HG03460 (cell line): ENCODE data around the gene GASK1A.
A peak's percentile ranks its signal among the peaks of the same experiment; 100 is the strongest.

ENCODE experiments used
- ATAC-seq: cut with Tn5 transposase; IDR thresholded peaks from one replicate; pipeline ENCODE4 v1.9.1; 2021; ENCODE audit not compliant: unreplicated experiment

The GASK1A gene

DNA sequence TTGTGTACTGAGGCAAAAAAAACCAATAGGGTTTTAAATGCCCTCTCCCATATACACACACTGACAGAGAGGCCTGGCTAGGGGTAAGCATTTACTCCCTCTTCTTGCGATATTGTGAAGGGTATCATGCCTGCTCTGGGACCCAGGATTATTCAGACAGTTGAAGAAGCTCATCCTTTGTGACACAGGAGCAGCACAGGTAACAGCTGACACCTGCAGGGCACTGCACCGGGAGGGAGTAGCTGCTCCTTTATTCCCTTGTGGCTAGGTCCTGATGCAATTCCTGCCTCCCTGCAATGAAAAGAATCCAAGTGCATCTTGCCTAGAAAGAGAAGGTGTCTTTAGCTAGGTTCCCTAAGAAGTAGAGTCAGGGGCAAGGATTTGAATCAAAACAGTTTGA is 103.3 kb downstream of the GASK1A start:
- no peak for ATAC-seq

DNA sequence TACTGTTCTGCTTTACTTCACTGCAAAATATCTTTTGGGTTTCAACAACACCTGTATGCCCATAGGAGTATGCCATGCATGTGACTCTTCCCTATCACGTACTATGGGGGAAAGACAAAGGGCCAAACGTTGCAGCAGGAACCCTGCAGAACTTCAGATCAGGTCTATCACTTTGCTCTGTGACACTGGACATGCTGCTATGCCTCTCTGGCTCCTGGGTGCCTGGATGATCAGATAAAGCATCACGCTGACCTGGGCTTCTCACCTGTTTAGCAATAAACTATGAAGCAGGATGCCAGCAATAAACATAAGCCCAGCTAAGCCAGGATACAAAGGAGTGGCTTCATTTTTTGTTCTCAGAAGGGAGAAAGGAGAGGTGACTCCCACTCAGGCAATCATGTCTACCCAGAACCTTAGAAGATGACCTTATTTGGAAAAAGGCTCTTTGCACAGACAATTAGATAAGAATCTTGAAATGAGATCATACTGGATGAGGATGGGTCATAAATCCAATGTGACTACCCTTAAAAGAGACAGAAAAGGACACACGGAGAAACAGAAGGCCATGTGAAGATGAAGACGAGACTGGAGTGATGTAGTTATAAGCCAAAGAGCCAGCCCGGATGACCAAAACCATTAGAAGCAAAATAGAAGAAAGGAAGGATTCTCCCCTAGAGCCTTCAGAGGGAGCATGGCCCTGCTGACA is 107.5 kb downstream of the GASK1A start:
- no peak for ATAC-seq

DNA sequence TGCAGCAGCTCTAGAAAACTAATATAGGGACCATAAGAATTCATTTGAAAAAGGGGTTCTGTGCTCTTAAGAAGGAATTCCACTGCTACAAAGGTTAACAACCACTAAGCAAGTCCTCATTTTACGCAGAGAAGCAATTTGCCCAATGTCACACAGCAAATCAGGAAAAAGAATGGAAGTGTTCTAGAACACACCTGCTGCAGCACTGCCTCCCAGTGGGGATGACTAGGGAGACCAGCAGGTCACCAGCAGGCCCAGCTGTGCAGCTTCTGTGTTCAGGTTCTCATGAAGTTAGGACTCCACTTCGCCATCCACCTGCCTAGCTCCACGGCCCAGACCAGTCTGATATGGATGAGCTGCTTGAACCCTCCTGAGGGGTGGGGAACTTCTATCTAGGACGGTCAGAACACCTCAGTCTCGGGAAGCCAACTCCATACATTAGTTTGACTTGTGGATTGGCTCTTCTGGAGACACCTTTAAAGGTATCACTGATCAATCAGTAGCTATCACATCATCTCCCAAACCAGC is 108.2 kb downstream of the GASK1A start:
- ATAC-seq, result no peak

DNA sequence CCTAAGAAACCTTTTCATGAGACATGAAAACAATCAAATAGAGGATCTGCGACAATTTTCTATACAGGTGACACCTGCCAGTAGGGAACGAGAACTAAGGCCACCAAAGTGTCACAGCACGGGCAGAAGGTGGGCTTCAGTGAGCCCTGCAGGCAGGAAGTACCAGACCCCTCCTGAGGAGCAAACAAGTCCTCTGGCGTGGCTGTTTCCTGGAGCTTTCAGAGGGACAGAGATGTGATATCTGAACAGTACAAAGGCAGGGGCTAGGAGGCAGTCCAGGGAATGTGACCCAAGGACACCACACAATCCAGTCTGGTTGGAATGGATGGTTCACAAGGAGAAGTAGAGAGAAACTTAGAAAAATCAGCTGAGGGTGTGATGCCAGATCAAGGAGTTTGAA is 110.0 kb downstream of the GASK1A start:
- ATAC-seq, result no peak

DNA sequence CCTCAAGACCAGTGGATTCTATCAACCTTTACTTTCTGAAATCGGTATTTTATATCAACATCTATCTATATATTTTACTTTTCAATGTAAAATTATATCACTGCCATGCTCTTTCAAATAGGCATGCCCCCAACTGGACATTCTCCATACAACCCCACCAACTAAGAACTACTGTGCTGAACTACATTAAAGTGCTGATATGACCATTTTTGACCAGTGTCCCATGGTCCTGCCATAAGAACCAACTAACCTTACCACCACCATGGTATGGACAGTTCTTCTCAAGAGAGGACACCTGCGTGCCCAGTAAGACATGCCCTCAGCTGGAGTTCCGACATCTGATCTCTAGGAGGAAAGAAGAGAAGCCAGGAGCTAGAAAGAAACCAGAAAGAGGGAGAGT is 111.1 kb downstream of the GASK1A start:
- no peak for ATAC-seq

GRCh38 chr3:43091481-43091880 is 112.4 kb downstream of the GASK1A start:
- no peak for ATAC-seq

DNA sequence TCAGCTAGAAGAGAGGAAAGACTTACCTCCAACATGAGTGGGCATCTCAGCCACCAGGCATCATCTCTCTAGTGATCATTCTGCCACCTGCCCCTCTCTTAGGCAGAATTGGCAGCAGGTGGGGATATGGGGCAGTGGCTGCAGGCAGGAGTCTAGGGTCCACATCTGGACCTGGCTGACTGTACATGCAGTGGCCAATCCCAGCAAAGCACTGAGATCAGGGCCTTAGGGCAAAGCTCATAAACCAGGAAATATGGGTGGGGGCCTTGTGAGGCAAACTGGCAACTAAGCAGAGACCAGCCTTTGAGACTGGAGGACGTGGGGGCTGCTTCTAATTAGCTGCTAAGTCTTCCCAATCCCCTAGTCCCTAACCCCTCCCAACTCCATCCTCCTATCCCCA is 113.9 kb downstream of the GASK1A start:
- ATAC-seq, result no peak

- no peak for ATAC-seq
Measured at GRCh38 chr3:43093974-43094373, 114.9 kb downstream of the GASK1A start.

GRCh38 chr3:43094381-43094780 is 115.3 kb downstream of the GASK1A start:
- ATAC-seq, result no peak

DNA sequence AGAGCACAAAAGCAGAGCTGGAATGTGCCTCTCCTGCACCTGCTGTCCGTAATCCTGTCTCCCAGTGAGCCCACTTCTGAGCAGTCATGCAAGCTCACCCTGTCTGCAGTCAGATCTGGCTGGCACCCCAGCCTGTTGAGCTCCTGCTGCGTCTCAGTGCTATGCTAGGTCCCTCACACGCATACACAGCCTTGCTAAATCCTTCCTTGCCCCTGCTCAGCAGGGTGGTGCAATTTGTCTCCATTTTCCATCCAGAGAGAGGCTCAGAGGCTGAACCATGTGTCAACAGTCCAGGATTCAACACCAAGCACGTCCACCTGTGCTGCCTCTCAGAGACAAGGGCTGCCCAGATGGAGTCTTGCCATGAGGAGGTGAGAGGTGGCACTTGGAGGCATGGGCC is 115.7 kb downstream of the GASK1A start:
- ATAC-seq, result no peak

- no peak for ATAC-seq
Measured at GRCh38 chr3:43095370-43095769, 116.3 kb downstream of the GASK1A start.

GRCh38 chr3:43096761-43097160 is 117.7 kb downstream of the GASK1A start:
- no peak for ATAC-seq

GRCh38 chr3:43097400-43098080 is 118.4 kb downstream of the GASK1A start:
- ATAC-seq, result no peak

DNA sequence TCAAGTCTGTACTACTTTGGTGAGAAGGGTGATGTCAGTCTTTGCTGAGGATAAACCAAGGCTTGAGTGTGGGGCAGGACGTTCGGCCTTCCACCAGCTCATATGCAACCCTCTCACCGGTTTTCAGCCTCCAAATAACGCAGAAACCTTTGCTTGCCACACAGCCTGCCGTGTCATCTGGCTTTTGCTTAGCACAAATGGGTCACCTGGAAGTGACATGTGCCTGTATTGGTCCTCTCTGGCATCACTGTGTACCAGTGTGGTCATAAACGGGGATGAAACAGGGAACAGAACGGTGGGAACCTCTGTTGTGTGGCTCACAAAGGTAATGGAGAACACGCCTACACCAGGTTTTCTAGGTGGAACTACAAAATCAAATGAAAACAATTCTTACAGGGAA is 119.7 kb downstream of the GASK1A start:
- ATAC-seq, result no peak

DNA sequence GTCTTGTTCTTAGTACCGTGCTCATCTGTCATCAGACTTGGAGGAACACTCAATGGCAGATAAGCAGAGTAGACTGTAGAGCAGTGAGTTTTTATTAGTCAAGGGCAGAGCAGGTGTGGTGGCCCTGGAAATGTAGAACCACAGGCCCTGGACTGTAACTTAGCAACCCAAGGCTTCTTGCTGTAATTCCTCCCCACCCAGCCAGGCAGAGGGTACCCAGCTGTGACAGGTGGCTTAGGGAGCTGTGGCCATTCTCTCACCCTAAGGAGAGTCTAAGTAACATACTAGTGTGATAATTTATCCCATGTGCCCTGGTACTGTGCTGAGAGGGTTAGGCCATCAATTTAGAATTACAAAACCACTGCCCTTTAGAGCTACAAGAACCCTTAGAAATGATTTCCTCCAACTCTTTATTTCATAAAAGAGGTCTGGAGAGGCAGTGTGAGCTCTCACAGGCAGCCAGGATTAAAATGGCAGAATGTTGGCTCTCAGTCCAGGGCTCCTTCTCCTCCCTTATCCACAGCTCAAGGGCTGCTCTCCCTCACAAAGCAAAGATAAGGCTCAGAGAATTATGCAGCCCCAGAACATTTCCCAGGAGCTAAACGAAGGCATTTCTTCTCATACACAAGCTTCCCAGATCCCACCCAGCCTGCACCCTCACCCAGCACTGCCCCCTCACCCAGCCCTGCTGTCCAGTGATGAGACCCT is 123.8 kb downstream of the GASK1A start:
- no peak for ATAC-seq

DNA sequence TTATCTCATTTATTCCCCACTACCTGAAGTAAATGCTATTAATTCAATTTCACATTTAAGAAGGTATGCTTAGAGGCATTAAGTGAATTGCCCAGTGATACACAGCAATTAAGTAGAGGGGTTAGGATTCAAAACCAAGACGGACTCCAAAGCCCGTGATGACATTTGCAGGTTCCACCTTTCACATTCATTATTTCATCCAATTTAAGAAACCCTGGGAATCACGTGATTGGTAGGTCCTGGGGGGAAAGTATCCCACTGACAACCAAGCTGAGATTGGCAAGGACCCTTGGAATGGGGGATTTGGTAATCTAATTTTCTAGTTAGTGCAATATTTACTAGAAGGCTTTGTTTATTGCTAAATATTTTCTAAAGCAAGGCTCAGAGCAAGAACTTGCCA is 124.9 kb downstream of the GASK1A start:
- ATAC-seq, result no peak

- no peak for ATAC-seq
Measured at GRCh38 chr3:43104660-43105595, 125.8 kb downstream of the GASK1A start.

GRCh38 chr3:43105596-43106292 is 126.6 kb downstream of the GASK1A start, which contains the start of gene POMGNT2:
Gene POMGNT2 (minus strand): TSS chr3:43106079. CDS start chr3:43081431, 24,648 bp downstream.
- ATAC-seq, result peak; percentile 86

- ATAC-seq, result no peak
Measured at GRCh38 chr3:43106293-43106628, 127.2 kb downstream of the GASK1A start.
